ENCODE results near the gene ABCA10.

Gene ABCA10

DNA sequence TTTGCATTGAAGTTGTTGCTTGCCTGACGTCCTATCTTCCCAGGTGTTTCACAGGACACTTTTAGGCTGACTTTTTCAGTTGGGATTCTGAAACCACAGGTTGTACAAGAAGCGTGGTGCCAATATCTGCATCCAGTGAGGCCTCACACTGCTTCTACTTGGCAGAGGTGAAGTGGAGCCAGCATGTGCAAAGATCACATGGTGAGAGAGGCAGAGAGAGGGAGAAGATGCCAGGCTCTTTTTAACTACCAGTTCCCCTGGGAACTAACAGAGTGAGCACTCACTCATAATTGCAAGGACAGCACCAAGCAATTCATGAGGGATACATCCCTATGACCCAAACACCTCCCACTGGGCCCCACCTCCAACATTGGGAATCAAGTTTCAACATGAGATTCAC is 81.2 kb downstream of the ABCA10 start:
- no peak for DNase-seq (ENCODE audit: low read depth)
- TF ChIP-seq, protein P1, sequence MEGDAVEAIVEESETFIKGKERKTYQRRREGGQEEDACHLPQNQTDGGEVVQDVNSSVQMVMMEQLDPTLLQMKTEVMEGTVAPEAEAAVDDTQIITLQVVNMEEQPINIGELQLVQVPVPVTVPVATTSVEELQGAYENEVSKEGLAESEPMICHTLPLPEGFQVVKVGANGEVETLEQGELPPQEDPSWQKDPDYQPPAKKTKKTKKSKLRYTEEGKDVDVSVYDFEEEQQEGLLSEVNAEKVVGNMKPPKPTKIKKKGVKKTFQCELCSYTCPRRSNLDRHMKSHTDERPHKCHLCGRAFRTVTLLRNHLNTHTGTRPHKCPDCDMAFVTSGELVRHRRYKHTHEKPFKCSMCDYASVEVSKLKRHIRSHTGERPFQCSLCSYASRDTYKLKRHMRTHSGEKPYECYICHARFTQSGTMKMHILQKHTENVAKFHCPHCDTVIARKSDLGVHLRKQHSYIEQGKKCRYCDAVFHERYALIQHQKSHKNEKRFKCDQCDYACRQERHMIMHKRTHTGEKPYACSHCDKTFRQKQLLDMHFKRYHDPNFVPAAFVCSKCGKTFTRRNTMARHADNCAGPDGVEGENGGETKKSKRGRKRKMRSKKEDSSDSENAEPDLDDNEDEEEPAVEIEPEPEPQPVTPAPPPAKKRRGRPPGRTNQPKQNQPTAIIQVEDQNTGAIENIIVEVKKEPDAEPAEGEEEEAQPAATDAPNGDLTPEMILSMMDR (IDR thresholded peaks at IDR 0.05; ENCODE audit: low read length, missing control alignments) = no peak
- no peak overlapping the region for H3K4me3 ChIP-seq (replicated peaks; ENCODE audit: low read depth, low read length)

DNA sequence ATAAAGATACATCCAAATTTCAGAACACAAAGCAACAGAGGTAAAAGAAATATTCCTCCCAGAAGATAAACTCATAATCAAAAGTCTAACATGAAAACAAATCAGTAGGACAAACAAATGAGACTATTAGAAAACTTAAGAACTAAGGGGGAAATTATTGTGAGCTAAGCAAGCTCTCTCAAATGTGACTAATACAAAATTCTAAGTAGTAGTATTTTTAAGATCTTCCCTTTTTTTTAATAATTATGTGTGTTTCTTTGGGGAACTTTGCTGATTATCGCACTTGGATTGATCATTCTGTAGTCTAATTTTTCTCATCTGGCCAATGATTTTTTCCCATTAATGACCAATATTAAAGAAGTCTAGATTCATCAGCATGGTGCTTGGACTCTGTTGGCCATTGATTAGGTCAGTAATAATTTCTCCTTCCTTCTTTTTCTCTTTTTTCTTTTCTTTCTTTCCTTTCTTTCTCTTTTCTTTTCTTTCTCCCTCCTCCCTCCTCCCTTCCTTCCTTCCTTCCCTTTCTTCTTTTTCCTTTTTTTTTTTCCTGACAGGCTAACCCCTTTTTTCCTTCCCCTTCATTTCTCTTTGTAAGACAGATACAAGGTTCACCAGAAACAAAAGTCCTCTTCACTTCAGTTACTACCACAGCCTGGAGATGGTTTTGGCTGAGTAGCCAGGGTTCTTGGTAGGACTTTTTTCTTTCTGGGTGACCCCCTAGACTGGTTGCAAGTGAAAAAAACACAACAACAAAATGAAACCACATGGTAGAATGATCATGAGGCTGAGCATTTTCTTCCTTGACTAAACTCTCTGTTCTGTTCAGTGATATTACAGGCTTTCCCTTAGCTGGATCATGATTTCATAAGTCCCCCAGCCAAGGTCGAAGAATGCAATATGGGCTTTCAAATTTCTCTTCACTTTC is 84.0 kb downstream of the ABCA10 start:
- DNase-seq (ENCODE audit: low read depth) = no peak
- TF ChIP-seq, protein P1 (IDR thresholded peaks at IDR 0.05; ENCODE audit: low read length, missing control alignments) = no peak
- no peak overlapping the region for H3K4me3 ChIP-seq (replicated peaks; ENCODE audit: low read depth, low read length)

DNA sequence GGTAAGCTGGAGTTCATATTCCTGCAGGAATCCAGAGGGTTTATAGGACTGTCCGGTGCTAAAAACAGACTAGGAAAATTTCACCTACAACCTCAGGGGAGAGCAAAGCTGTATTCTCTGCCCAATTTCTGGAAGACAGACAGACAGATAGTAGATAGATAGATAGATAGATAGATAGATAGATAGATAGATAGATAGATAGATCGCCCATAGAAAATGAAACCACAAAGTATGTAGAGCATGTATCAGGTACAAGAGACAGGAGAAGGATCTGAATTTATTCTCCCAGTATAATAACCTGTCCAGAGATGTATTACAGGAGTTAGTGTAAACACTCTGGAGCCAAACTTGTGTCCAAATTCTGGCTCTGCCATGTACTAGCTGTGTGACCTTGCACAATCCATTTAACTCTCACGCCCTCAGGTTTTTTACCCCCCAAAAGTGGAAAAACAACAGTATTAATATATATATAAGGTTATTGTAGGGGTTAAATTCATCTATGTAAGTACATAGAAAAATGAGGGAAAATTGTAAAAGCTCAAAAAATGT is 84.9 kb downstream of the ABCA10 start:
- TF ChIP-seq, protein P1 (IDR thresholded peaks at IDR 0.05; ENCODE audit: low read length, missing control alignments) = no peak
- no peak overlapping the region for H3K4me3 ChIP-seq (replicated peaks; ENCODE audit: low read depth, low read length)
- DNase-seq (ENCODE audit: low read depth) = no peak

DNA sequence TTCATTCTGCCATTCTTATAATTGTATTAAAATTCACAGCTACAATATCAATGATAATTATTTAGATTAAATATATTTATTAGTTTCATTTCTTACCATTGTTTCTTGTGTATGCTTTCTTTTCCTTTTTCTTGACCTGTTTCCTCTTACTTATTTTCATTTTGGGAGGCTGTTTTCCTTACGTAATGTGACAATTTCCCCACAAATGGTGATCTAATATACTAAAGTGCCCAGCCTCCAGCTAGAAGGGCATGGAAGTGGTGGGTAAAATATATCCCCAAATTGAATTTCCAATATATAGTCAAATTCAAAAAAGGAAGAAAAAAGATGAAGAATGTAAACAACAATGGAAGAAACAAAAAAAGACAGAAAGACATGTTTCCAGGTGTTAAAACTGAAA is 85.5 kb downstream of the ABCA10 start:
- DNase-seq (ENCODE audit: low read depth) = no peak
- no peak overlapping the region for H3K4me3 ChIP-seq (replicated peaks; ENCODE audit: low read depth, low read length)
- TF ChIP-seq, protein P1 (IDR thresholded peaks at IDR 0.05; ENCODE audit: low read length, missing control alignments) = no peak

DNA sequence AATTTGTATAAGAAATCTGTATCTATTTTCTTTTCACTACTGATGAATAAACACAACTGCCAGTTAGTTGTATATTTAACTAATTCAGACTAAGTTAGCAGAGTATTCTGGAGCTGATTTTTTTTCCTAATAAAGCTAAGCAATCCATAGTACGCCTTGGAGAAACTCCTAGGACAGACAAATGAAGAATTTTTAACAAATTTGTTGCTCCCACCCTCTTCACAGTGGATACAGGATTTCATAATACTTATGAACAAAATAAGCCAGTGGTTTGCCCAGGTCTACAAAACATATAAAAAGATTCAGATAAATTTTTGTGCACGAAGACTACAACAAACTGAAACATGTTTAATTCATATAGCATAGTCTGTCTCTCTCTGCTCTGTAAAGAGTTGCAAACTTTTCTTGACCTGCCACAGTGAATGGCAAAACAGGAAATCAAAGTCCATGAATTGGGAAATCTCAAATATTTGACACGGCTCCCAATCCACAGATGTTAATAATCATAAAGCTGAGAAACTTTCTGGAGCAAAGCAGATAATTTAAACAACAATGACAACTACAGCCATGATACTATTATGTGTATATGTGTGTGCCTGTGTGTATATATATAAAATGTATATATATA is 86.3 kb downstream of the ABCA10 start:
- DNase-seq (ENCODE audit: low read depth) = peak; percentile 89
- H3K4me3 ChIP-seq (replicated peaks; ENCODE audit: low read depth, low read length) = peak overlapping the region; percentile 74
- TF ChIP-seq, protein P1 (IDR thresholded peaks at IDR 0.05; ENCODE audit: low read length, missing control alignments) = no peak

DNA sequence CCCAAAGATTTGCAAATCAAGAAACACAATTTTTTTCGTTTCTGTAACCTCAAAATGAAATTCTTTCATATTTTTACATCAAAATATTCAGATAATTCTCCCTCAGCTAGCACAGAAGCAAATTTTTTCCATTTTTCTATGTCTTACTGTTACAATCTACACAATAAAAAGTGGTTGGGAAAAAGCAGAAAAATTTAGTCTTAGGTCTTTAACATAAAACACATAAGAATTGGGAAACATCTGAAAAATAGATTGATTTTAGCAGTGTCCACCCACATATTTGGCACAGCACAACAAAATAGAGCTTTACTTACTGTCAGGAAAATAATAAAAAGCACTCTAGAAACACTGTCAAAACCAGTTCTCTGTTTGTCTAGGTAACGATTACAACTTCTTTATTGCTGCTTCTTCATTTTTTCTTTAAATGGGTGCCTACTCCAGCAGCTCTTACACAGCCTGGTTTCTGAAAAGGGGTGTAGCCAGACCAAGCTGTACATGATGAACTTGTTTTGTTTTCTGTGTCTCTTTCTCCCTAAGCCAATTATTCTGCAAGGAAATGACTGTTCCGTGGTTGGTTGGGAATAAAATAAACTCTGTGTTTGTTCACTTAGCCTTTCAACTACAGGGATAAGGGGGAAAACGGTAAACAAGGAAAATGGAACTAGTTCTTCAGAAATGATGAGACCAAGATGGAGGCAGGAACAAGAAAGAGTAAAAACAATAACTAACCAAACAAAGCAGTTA is 87.0 kb downstream of the ABCA10 start, which contains the start of gene ABCA6:
TSS of gene ABCA6 (minus strand) at position 465 of the 744 bp plus-strand sequence. CDS start 1,192 bp downstream, outside the sequence.
- DNase-seq (ENCODE audit: low read depth) = peak; percentile 93
- TF ChIP-seq, protein P1 (IDR thresholded peaks at IDR 0.05; ENCODE audit: low read length, missing control alignments) = no peak
- peak within 1 kb of the TSS; percentile 74 for H3K4me3 ChIP-seq (replicated peaks; ENCODE audit: low read depth, low read length)
